AG10803 (cell line): ENCODE measurements around the gene PRKN.

Experiments
- DNase-seq: peaks from one replicate; pipeline ENCODE4 v3.0.0; 2010; ENCODE audit warnings: low read depth
- H3K4me3 ChIP-seq: 2 replicates; pipeline ENCODE4 v1.5.1; 2011; ENCODE audit warnings: mild to moderate bottlenecking, low read length, control low read depth
- TF ChIP-seq, protein P1 (sequence below): conservative IDR thresholded peaks from 2 replicates; pipeline ENCODE4 v1.5.1; 2011; ENCODE audit warnings: mild to moderate bottlenecking, low read length, control low read depth, inconsistent platforms

Gene PRKN

DNA sequence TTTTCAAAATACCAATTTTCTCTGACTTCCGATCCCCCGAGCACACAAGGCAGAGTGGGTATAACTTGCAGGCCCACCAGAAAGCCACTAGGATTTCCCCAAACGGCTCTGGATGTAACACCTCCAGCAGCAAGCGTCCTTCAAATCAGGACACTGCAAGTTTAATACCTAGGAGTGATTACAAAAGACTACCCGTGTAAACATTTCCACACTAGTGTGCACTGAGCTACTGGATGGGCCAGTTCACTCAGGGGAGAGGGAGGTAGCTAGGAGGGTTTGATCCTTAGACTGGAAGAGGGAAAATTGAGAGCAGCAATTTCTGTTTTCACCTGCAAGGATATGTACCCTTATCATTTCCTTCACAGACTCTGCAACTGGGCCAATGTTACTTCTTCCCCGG lies 1361.9 kb downstream of the PRKN start:
- TF ChIP-seq, protein P1, sequence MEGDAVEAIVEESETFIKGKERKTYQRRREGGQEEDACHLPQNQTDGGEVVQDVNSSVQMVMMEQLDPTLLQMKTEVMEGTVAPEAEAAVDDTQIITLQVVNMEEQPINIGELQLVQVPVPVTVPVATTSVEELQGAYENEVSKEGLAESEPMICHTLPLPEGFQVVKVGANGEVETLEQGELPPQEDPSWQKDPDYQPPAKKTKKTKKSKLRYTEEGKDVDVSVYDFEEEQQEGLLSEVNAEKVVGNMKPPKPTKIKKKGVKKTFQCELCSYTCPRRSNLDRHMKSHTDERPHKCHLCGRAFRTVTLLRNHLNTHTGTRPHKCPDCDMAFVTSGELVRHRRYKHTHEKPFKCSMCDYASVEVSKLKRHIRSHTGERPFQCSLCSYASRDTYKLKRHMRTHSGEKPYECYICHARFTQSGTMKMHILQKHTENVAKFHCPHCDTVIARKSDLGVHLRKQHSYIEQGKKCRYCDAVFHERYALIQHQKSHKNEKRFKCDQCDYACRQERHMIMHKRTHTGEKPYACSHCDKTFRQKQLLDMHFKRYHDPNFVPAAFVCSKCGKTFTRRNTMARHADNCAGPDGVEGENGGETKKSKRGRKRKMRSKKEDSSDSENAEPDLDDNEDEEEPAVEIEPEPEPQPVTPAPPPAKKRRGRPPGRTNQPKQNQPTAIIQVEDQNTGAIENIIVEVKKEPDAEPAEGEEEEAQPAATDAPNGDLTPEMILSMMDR: no peak
- no peak overlapping the region for H3K4me3 ChIP-seq
- DNase-seq: no peak

DNA sequence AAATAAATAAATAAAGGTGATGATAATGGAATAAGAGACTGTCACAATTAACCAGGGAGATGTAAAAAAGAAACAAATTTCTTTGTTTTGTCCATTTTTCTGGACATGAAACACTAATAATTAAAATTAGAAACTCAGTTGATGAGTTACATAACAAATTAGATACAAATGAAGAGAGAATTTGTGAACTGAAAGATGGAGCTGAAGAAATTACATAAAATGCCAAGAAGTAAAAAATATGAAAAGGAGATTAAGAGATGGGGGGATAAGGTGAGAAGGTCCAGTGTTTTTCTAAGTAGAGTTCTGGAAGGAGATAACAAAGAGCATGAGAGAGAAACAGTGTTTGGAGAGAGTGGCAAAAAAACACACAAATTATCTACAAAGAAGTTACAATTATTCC lies 1364.3 kb downstream of the PRKN start:
- no peak overlapping the region for H3K4me3 ChIP-seq
- TF ChIP-seq, protein P1: no peak
- no peak for DNase-seq

DNA sequence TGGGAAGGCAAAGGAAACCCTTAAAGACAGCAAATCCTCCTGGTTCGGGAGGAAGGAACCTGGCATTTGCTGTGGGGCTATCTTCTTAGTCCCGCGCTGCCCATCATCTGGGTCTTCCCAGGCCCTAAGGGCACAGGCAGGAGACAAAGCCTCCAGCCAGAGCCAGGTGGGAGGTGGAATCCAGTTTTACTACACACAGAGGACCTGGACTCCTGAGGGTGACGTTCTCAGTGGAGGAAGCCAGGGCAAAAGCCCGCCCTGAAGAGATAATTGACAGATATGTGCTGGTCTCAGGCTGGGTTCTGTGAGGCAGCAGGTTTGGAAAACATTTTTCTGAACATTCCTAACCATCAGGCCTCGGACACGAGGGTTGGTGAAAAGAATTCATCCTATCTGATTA lies 1365.3 kb downstream of the PRKN start:
- TF ChIP-seq, protein P1: no peak
- H3K4me3 ChIP-seq: no peak overlapping the region
- no peak for DNase-seq

DNA sequence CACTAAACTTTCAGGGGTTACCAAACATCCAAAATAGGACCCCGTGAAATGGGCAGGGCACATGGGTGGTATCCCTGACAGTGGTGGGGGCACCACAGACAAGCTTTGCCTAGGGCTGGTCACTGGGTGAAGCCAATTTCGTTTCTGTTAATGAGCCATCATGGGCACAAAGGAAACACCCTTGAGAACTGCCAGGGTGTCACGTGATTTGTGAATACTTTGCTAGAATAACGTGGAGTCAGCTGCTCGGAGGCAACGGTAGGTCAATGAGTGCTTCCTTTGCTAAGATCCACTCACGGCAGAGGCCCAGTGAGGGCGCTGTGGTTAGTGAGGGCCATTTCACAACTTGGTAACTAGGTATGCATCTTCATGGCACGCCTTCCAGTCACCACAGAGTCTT lies 1366.0 kb downstream of the PRKN start:
- DNase-seq: no peak
- TF ChIP-seq, protein P1: no peak
- H3K4me3 ChIP-seq: no peak overlapping the region

DNA sequence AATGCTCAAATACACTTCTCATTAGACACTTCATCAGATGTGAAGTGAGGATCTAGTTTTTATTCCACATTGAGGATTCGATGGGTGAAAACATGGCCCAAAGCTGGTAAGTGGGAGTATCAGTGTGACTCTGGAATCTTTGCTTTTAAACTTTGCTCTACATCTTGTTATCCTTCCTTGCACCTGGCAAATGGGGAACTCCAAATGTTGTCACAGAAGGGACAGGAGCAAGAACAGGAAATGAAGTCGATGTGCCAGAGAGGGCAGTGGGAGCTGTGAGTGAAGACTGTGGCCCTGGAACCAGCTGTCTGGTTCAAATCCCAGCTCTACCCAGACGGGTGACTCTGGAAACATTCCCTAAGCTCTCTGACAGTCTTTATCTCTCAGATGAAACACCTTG lies 1367.0 kb downstream of the PRKN start:
- no peak for DNase-seq
- no peak overlapping the region for H3K4me3 ChIP-seq
- TF ChIP-seq, protein P1: no peak

DNA sequence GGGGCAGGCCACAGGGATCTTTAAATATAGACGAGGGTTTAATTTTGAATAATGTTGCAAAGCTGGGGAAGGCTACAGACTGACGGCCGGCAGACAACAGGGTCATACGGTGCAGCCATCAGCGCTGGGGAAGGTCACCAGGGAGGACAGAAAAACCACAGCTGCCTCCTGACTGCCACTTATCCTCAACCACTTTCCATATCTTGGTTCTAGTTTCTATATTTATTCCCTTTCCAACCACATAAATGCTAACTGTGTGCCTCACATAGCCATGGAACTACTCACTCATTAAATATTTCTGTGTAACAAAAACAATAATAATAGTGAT lies 1368.0 kb downstream of the PRKN start:
- TF ChIP-seq, protein P1: no peak
- no peak for DNase-seq
- no peak overlapping the region for H3K4me3 ChIP-seq

DNA sequence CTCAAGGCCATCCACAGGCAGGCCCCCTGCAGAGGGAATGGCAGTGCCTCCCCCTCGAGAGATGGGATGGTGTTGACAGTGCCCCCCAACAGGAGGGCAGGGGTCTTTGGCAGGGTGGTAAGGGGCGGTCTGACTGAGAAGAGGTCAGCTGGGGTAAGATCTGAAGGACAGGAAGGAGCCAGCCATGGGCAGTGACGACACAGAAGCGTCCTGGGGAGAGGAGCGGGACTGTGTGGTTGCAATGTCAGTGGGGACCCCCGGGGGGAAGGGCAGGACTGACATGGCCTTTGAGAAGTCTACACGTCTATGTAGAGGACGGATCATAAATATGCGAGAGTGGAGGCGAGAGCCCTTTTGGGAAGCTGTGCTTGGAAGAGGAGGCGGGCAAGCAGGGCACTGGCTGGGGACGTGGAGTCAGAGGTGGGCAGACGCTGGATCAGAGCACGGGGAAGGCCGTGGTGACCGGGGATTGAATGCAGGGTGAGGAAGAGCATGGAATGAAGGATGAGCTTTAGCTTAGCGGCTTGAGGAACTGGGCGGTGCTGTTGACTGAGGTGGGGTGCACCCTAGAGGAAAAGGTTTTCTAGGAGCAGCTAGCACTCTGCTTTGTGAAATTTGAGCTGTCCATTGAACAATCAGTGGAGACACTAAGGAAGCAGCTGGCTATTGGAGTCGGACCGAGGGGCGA lies 1371.3 kb downstream of the PRKN start:
- TF ChIP-seq, protein P1: no peak
- no peak overlapping the region for H3K4me3 ChIP-seq
- no peak for DNase-seq
